GM19395 (cell line): ENCODE measurements around the gene SIPA1.

Experiments
- ATAC-seq: cut with Tn5 transposase; IDR thresholded peaks from one replicate; pipeline ENCODE4 v1.9.1; 2021; ENCODE audit warnings: mild to moderate bottlenecking, moderate library complexity; ENCODE audit not compliant: unreplicated experiment

Gene SIPA1

GRCh38 chr11:65637794-65638419, at the start of gene SIPA1:
Gene SIPA1 (plus strand): TSS chr11:65638101. CDS start chr11:65640922, 2,821 bp downstream.
- peak; percentile 44 for ATAC-seq

GRCh38 chr11:65588199-65589054, 49.5 kb upstream of the SIPA1 start:
- ATAC-seq: peak; percentile 75

GRCh38 chr11:65589444-65590239, 48.3 kb upstream of the SIPA1 start:
- ATAC-seq: no peak

- ATAC-seq: no peak
Measured at GRCh38 chr11:65590240-65590738, 47.6 kb upstream of the SIPA1 start.

- no peak for ATAC-seq
Measured at GRCh38 chr11:65591939-65592857, 45.7 kb upstream of the SIPA1 start.

- ATAC-seq: no peak
Measured at GRCh38 chr11:65592858-65593517, 44.9 kb upstream of the SIPA1 start.

GRCh38 chr11:65593518-65594414, 44.1 kb upstream of the SIPA1 start:
- no peak for ATAC-seq

GRCh38 chr11:65595131-65595530, 42.8 kb upstream of the SIPA1 start:
- no peak for ATAC-seq

- ATAC-seq: no peak
Measured at GRCh38 chr11:65595543-65596281, 42.2 kb upstream of the SIPA1 start, which contains the start of gene KCNK7. Gene KCNK7 (minus strand): TSS chr11:65595800. CDS start chr11:65595772, 28 bp downstream.

GRCh38 chr11:65596520-65596919, 41.4 kb upstream of the SIPA1 start:
- ATAC-seq: no peak

- no peak for ATAC-seq
Measured at GRCh38 chr11:65598258-65598699, 39.6 kb upstream of the SIPA1 start.

- no peak for ATAC-seq
Measured at GRCh38 chr11:65599216-65599954, 38.5 kb upstream of the SIPA1 start.

GRCh38 chr11:65599955-65600246, 38.0 kb upstream of the SIPA1 start:
- no peak for ATAC-seq

GRCh38 chr11:65604258-65604657, 33.6 kb upstream of the SIPA1 start:
- ATAC-seq: no peak

- ATAC-seq: no peak
Measured at GRCh38 chr11:65606876-65607613, 30.9 kb upstream of the SIPA1 start.

- ATAC-seq: no peak
Measured at GRCh38 chr11:65607614-65608426, 30.1 kb upstream of the SIPA1 start.
